Epithelial cell of prostate (primary cell): ENCODE results near the gene PPTC7.
"Not testable (repeated sequence)": the region's sequence is repeated elsewhere in the genome, so short reads cannot be mapped to it uniquely, and the experiment has no call there.

Source experiments
- DNase-seq: peaks from one replicate; pipeline ENCODE4 v3.0.0-alpha.2; 2011; ENCODE audit warnings: low read depth, low spot score
- H3K27ac ChIP-seq: fragments of 450-650 bp; 2 replicates; pipeline ENCODE4 v1.5.1; 2017; ENCODE audit warnings: mild to moderate bottlenecking

Gene PPTC7

GRCh38 chr12:110583137-110584059, at the start of gene PPTC7:
TSS of gene PPTC7 (minus strand) at chr12:110583318. CDS start at chr12:110583031, 287 bp downstream.
- DNase-seq, result no peak
- peak within 1 kb of the TSS; percentile 66 for H3K27ac ChIP-seq

GRCh38 chr12:110627500-110628195, 44.5 kb upstream of the PPTC7 start:
- H3K27ac ChIP-seq, result no peak overlapping the region
- DNase-seq, result no peak

- H3K27ac ChIP-seq, result no peak overlapping the region
- no peak for DNase-seq
These were observed 39.5 kb upstream of the PPTC7 start for GRCh38 chr12:110622582-110622981.

GRCh38 chr12:110619534-110619953, 36.4 kb upstream of the PPTC7 start:
- DNase-seq, result no peak
- no peak overlapping the region for H3K27ac ChIP-seq

- no peak overlapping the region for H3K27ac ChIP-seq
- DNase-seq, result no peak
These were observed 33.5 kb upstream of the PPTC7 start for GRCh38 chr12:110616471-110617115.

GRCh38 chr12:110615171-110615570, 32.1 kb upstream of the PPTC7 start:
- no peak overlapping the region for H3K27ac ChIP-seq
- no peak for DNase-seq

GRCh38 chr12:110613771-110614684, 30.9 kb upstream of the PPTC7 start, which contains the start of gene TCTN1:
TSS of gene TCTN1 (plus strand) at chr12:110614129. CDS start at chr12:110614183, 54 bp downstream.
- peak; percentile 51 for DNase-seq
- no peak within 1 kb of the TSS for H3K27ac ChIP-seq

GRCh38 chr12:110613071-110613770, 30.1 kb upstream of the PPTC7 start:
- DNase-seq, result no peak
- H3K27ac ChIP-seq, result no peak overlapping the region

- no peak overlapping the region for H3K27ac ChIP-seq
- no peak for DNase-seq
These were observed 23.1 kb upstream of the PPTC7 start for GRCh38 chr12:110606253-110606611.

- not testable (repeated sequence) for H3K27ac ChIP-seq
These were observed 19.1 kb upstream of the PPTC7 start for GRCh38 chr12:110602085-110602814.

GRCh38 chr12:110600254-110600653, 17.1 kb upstream of the PPTC7 start:
- no peak for DNase-seq
- H3K27ac ChIP-seq, result no peak overlapping the region

More at GRCh38 chr12:110602085-110602814, 19.1 kb upstream of the PPTC7 start:
- DNase-seq, result not testable (repeated sequence)

GRCh38 chr12:110599334-110599733, 16.2 kb upstream of the PPTC7 start:
- H3K27ac ChIP-seq, result no peak overlapping the region
- DNase-seq, result no peak

- DNase-seq, result no peak
- no peak overlapping the region for H3K27ac ChIP-seq
These were observed 14.8 kb upstream of the PPTC7 start for GRCh38 chr12:110597885-110598284.

- H3K27ac ChIP-seq, result not testable (repeated sequence)
These were observed 9.8 kb upstream of the PPTC7 start for GRCh38 chr12:110592919-110593318.

GRCh38 chr12:110592078-110592477, 9.0 kb upstream of the PPTC7 start:
- no peak for DNase-seq
- H3K27ac ChIP-seq, result no peak overlapping the region

More at GRCh38 chr12:110592919-110593318, 9.8 kb upstream of the PPTC7 start:
- DNase-seq, result not testable (repeated sequence)

- DNase-seq, result no peak
- no peak overlapping the region for H3K27ac ChIP-seq
These were observed 8.4 kb upstream of the PPTC7 start for GRCh38 chr12:110591451-110592051.

GRCh38 chr12:110590806-110591326, 7.7 kb upstream of the PPTC7 start:
- no peak for DNase-seq
- no peak overlapping the region for H3K27ac ChIP-seq

GRCh38 chr12:110590059-110590458, 6.9 kb upstream of the PPTC7 start:
- no peak for DNase-seq
- H3K27ac ChIP-seq, result no peak overlapping the region
